HG03558 (cell line): ENCODE measurements around the gene PKD2L1.
"Not testable (repeated sequence)": the region's sequence is repeated elsewhere in the genome, so short reads cannot be mapped to it uniquely, and the experiment has no call there.

ENCODE experiments used
- ATAC-seq: cut with Tn5 transposase; IDR thresholded peaks from one replicate; pipeline ENCODE4 v1.9.1; 2021; ENCODE audit warnings: moderate number of reproducible peaks; ENCODE audit not compliant: unreplicated experiment; ENCODE audit errors: extremely low read depth

PKD2L1 gene

DNA sequence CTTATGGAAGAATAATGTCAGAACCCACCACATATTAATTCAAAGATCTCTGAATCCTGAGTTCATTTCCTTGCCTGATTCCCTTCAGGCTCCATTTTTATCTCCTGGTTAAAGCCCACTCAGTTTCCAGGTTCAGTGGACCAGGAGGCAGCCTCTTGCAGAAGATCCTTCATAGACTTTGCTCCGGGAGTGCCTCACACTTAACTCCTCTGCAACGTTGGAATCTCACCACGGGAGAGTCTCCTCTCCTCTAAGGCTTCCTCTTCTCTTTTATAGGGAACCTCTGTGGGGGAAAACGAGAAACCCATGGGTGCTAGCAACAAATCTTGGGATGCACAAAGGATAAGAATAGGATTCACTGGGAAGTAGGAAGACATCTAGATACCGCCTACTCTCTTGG lies 41.8 kb downstream of the PKD2L1 start:
- no peak for ATAC-seq

DNA sequence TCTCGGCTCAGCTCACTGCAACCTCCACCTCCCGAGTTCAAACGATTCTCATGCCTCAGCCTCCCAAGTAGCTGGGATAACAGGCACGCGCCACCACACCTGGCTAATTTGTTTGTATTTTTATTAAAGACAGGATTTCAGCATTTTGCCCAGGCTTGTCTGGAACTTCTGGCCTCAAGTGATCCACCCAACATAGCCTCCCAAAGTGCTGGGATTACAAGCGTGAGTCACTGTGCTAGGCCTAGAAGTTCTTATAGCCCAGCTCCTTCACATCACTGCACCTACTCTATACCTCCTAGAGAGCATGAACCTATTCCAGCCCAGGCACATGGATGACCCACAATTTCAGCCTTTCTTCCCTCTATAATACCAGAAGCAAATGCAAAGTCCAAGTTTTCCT lies 42.3 kb downstream of the PKD2L1 start:
- no peak for ATAC-seq

- ATAC-seq: no peak
Observed at GRCh38 chr10:100286051-100287033, 43.7 kb downstream of the PKD2L1 start, which contains the start of gene BLOC1S2. TSS of gene BLOC1S2 (minus strand) at chr10:100286680. CDS start at chr10:100286659, 21 bp downstream.

DNA sequence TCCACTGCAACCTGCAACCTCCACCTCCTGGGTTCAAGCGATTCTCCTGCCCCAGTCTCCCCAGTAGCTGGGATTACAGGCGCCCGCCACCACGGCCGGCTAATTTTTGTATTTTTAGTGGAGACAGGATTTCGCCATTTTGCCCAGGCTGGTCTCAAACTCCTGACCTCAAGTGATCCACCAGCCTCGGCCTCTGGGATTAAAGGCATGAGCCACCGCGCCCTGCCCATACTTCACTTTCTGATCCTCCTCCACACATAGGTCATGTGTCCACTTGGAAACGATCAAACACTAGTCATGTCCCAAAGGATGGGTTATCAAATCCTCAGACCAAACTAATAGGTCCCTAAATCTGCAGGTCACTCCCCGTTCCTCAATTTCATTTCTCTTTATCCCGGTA lies 44.7 kb downstream of the PKD2L1 start:
- not testable (repeated sequence) for ATAC-seq

DNA sequence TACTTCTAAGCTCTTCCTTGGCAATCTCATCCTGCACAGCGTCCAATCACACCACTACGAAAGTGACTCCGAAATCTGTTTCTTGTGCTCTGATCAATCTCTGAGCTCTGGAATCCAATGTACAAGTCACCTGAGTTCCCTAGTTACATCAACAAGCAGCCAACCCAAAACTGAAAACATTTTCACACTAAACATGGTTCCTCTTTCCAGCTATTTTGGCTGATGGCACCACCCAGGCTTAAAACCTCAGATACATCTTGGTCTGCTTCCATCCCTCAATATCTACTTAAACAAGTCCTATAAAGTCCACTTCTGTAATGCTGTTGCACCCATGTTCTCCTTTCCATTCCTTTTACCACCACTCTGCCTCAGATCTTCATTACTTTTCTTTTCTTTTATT lies 47.1 kb downstream of the PKD2L1 start:
- ATAC-seq: no peak

GRCh38 chr10:100276971-100277370 lies 53.1 kb downstream of the PKD2L1 start:
- ATAC-seq: not testable (repeated sequence)

DNA sequence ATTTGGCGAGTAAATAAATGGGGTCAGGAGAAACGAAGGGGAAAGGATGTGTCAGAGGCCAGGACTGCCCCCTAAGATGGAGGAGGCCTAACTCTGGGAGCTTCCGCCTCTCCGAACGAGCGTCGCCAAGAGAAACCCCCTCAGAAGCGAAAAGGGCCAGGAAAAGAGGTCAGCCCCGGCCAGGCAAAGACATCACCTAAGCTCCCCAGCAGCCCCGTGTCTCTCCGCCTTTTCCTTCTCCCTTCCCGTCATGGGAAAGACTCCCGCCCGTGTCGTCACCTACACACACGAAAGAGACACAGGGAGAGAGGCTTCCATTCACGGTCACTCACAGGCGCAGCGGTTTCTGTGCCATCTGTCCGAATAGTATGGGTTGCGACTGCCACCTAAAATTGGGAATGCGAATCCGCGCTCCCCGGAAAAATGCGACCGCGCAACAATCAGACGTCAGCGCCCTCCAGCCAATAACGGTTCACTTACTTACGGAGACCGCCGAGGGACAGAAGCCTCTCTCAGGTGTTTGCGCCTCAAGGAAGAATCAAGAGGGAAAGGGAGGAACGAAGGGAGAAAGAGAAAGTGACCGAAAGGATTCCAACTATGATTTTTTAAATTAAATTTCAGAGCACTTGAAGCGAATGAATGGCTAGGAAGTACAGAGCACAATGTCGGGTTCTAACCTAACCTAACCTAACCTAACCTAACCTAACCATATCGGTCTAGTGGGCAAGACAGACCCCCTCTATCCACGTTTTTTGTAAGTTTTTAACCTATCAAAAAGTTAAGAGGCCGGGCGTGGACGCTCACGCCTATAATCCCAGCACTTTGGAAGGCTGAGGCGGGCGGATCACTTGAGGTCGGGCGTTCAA lies 62.6 kb downstream of the PKD2L1 start, which contains the start of gene CWF19L1:
CWF19L1 (minus strand) TSS at position 400 of the 866 bp plus-strand sequence; CDS start at position 355, 45 bp downstream.
- no peak for ATAC-seq

GRCh38 chr10:100265821-100266485 lies 64.1 kb downstream of the PKD2L1 start:
- no peak for ATAC-seq

GRCh38 chr10:100254191-100254590 lies 75.8 kb downstream of the PKD2L1 start:
- no peak for ATAC-seq

- ATAC-seq: no peak
Observed at GRCh38 chr10:100253041-100253440, 77.0 kb downstream of the PKD2L1 start.

GRCh38 chr10:100248820-100249219 lies 81.2 kb downstream of the PKD2L1 start:
- no peak for ATAC-seq

DNA sequence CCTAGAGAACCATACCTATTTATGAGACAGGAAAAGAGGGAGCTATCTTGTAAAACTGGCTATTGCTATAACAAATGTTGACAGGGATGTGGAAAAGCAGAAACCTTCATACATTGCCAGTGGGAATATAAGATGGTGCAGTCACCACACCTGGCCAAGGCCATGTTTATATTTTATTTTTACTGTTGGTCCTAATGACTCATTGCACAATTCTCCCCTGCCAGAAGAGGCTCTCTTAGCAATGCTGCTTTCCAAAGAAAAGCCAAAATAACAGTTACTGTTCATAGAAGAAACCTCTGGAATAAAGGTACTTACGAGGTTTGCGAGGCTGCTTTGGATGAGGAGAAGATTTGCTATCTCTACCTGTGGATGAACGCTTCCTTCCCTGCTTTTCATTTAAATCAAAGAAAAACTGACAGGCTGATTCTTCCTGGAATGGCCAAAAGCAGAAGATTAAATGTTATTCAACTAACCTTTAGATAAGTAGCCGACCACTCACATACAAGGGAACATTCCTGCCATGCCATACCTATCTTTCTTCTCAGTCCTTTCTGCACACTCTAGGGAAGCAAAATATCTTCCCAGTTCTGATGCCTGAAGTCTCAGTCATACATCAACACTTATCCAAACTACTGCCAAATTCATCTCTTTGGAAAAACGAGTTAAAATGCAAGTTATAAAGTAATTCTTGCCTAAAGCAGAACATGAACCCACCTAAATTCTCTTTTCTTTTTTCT lies 84.4 kb downstream of the PKD2L1 start:
- ATAC-seq: no peak

DNA sequence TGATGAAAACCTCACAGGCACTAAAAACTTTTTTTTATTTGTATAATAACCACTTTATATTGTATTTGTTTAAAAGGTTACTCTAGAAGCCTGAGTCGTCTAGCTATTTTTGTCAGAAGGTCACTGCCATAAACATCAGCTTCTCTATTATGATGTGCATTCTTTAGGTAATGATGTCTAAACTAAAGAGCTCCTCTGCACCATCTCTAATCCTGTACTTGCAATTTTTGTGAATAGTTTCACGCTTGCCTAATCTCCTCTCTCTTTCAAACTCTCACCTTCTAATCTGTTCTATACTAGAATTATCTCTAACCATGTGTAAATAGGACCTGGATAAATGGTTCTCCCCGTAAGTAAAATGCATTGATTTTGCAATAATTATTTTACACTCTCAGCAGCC lies 90.2 kb downstream of the PKD2L1 start:
- no peak for ATAC-seq

DNA sequence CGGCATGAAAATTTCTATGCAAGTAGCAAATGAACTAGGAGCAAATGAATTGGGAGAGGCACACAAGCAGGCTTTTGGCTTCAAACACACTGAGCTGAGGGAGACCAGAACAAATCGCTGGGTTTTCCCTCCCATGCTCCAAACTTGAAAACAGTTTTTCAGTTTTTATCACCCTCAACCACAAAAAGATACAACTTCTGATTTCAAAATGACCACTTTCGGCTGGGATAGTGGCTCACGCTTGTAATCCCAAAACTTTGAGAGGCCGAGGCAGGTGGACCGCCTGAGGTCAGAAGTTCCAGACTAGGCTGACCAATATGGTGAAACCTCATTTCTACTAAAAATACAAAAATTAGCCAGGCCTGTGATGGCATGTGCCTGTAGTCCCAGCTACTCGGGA lies 91.6 kb downstream of the PKD2L1 start:
- no peak for ATAC-seq
